ENCODE measurements around the gene B3GAT1.

Gene B3GAT1

GRCh38 chr11:134371436-134372185, 40.4 kb downstream of the B3GAT1 start:
- no peak for DNase-seq (ENCODE audit: low read depth)

- DNase-seq (ENCODE audit: low read depth) = no peak
Observed at GRCh38 chr11:134370526-134371435, 41.3 kb downstream of the B3GAT1 start.

DNA sequence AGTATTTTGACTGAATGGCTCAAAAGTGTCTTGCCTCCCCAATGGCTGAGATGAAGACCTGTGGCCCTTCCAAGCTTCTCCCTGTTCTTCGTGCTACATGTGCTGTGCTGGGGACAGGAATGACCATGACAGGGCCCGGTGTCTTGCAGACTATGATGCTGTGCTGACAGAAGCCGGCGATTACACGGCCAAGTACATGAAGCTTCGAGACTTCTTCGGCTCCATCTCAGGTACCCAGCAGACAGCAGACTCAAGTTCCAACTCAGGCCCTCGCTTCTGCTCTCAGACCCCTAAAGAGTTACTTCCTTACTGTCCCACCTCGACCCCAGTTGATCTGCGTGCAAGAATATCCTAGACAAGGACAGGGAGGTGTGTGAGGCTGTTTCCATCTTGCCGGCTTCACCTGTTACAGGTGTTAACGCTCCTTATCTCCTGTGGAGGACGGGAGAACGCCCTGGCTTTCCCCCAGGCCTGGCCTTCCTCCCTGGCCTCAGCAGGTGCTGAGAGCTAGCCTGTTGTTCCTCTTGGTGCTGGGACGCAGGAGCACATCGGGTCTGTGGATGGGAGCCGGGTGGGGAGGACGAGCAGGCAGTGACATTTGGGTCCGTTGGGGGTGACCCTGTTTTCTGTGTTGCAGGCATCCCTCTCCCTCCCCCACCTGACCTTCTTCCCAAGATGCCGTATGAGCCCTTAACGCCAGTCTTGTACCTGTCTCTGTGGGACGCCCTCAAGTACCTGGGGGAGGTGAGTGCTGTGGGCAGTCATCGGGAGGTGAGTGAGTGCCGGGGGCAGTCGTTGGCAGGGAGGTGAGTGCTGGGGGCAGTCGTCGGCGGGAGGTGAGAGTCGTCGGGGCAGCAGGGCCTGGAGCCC, 42.2 kb downstream of the B3GAT1 start:
- no peak for DNase-seq (ENCODE audit: low read depth)

- no peak for DNase-seq (ENCODE audit: low read depth)
Observed at GRCh38 chr11:134367781-134368180, 44.3 kb downstream of the B3GAT1 start.

- DNase-seq (ENCODE audit: low read depth) = no peak
Observed at GRCh38 chr11:134366254-134366653, 45.8 kb downstream of the B3GAT1 start.

- DNase-seq (ENCODE audit: low read depth) = no peak
Observed at GRCh38 chr11:134365011-134365925, 46.8 kb downstream of the B3GAT1 start.

DNA sequence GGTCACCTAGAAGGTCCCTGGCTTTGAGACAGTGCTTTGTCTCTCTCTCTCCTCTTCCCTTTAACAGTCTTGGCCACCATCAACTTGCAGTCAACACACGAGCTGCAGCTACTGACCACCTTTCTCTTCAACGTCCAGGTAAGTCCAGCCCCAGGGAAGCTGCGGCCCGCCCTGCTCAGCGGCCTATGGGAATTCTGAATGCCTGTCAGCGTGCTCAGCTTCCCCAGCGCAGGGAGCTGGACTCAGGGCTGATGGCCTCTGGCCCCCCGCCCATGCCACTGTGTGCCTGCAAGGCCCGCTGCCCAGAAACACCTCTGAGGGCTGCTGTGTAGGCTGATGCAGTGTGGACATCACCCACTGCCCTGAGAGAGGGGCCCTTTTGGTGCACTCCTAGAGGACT, 47.8 kb downstream of the B3GAT1 start:
- no peak for DNase-seq (ENCODE audit: low read depth)

DNA sequence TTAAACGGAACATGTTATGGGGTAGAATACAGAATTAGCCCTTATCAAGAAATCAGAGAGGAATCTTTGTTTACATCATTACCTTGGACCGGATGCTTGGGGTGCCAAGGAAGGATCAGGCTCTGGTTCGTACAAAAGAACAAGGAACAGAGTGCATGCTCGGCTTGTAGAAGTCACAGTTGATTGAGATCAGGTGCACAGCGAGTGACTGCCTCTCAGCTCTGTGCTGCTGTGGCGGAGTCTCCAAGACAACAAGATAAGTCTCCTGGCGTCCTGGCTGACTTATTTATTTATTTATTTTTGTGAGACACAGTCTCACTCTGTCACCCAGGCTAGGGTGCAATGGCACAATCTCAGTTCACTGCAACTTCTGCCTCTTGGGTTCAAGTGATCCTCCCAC, 48.5 kb downstream of the B3GAT1 start:
- DNase-seq (ENCODE audit: low read depth) = no peak

- DNase-seq (ENCODE audit: low read depth) = no peak
Observed at GRCh38 chr11:134363161-134363560, 48.9 kb downstream of the B3GAT1 start.

- no peak for DNase-seq (ENCODE audit: low read depth)
Observed at GRCh38 chr11:134362192-134362901, 49.7 kb downstream of the B3GAT1 start.

- no peak for DNase-seq (ENCODE audit: low read depth)
Observed at GRCh38 chr11:134361661-134362060, 50.4 kb downstream of the B3GAT1 start.

- DNase-seq (ENCODE audit: low read depth) = peak; percentile 26
Observed at GRCh38 chr11:134360050-134360835, 51.8 kb downstream of the B3GAT1 start.

GRCh38 chr11:134359646-134360045, 52.4 kb downstream of the B3GAT1 start:
- DNase-seq (ENCODE audit: low read depth) = no peak

DNA sequence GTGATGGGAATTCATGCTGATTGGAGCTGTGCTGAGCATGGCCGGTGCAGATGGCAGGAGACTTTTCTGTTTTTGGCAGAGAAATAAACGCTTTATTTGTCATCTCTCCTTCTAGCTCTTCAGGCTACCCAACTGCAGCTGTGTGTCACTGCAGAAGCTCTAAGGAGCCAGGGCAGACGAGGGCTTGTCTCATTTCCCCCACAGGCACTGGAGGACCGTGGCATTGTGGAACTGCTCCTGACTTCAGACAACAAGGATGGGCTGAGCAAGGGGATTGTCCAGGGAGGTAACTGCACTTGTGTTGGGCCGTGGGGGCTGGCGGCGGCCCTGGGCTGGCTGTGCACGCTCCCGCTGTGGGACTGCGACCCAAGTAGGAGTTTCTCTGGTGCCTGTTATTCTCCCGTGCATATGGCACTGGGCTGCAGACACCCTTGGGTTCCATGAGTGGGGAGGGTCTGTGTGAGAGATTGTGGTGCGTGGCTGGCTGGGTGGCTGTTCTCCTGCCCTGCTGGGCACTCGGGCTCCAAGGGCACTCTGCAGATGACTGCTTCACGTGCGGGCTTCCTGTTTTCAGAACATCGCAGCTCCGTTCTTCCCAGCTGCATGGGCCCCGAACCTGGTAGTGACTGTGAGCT, 53.1 kb downstream of the B3GAT1 start:
- no peak for DNase-seq (ENCODE audit: low read depth)

- DNase-seq (ENCODE audit: low read depth) = no peak
Observed at GRCh38 chr11:134358165-134358855, 53.7 kb downstream of the B3GAT1 start.

DNA sequence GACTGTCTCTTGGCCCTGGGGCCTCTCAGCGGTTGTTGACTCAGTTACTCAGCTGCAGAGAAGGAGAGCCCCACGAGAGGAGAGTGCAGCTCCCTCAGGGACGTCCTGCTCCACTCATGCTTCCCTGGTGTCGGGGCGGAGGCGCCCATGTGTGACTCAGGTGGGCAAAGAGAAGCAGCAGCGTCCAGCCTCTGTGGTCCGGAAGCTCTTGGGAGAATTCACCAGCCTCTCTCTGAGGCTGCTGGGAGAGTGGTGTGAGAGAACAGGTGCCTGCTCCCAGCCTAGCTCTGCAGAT, 54.5 kb downstream of the B3GAT1 start:
- no peak for DNase-seq (ENCODE audit: low read depth)

DNA sequence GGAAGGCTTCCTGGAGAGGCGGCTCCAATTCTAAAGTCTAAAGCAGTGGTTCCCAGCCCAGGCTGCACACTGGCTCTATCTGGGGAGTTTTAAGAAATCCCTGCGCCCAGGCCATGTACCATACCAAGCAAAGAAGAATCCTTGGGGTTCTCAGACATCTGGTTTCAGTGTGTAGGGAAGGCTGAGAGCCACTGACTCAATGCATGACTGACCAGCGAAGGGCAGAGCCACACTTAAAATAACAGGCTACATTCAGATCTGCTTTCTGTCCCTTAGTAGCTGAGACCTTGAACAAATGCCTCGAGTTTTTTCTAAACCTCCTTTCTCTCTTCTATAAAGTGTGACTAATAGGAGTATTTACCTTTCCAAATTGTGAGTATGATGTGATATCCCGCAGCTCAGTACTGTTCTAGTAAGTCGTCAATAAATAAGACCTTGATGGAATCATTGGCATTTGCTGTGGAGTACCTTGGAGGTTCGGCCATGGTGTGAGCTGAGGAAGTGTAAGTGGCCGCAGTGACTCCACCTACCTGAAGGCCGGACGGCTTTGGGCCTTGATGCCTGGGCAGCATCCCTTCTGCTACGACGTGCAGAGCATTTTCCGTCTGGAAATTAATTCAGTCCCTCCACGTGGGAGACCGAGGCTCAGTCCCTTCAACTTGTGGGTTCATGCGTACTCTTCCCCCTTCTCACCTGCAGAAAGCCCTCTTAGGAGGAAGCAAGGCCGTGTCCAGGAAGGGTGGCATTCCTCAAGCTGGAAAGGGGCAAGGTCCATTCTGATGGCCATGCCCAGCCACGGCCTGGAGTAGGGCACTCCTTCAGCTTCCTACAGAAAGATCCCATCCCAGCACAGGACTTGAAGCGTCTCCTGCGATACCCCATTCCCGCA, 55.1 kb downstream of the B3GAT1 start:
- no peak for DNase-seq (ENCODE audit: low read depth)

DNA sequence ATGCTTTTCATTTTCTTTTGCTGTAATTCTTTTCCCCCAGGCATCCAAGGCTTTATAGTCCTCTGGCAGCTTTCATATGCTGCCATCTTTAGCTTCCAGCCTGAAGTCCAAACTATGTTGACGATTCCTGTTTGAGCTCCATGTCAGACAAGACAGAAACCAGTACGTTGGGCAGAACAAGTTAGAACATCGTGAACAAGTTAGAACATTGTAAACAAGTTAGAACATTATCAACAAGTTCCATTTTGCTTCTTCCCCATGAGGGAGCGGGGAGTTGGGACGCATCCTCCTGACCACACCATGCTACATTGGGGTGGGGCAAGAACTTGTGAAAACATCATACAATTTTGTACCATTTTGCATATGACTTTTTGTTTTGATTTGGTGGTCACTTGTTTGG, 56.4 kb downstream of the B3GAT1 start:
- DNase-seq (ENCODE audit: low read depth) = no peak

All from fibroblast of the conjunctiva (primary cell).